ENCODE data around the gene KLK15.

- no peak for TF ChIP-seq TAF1 (IDR thresholded peaks at IDR 0.05; ENCODE audit: borderline replicate concordance, insufficient read depth, low read length)
- TF ChIP-seq POLR2AphosphoS5 (IDR thresholded peaks at IDR 0.05; ENCODE audit: low read depth, low read length) = no peak
Measured at GRCh38 chr19:50812474-50812873, 20.9 kb downstream of the KLK15 start.

Data from PFSK-1 (cell line).